H9 (cell line): ENCODE data around the gene FLACC1. TPM values are rescaled to one million over a fixed set of nuclear protein-coding genes. Genes with fewer than 3 reads are reported as not detected.

ENCODE experiments used
- DNase-seq: peaks from one replicate; pipeline ENCODE4 v3.0.0-alpha.2; 2017
- H2AFZ ChIP-seq: one replicate; pipeline ENCODE4 v1.6.1; 2013; ENCODE audit warnings: mild to moderate bottlenecking, low read length, control low read depth, moderate library complexity
- H2AK5ac ChIP-seq: 2 replicates; pipeline ENCODE4 v1.6.1; 2013; ENCODE audit warnings: low read length, control low read depth, mixed read lengths; ENCODE audit not compliant: insufficient read length
- H2BK120ac ChIP-seq: one replicate; pipeline ENCODE4 v1.6.1; 2013; ENCODE audit warnings: low read depth, mild to moderate bottlenecking, low read length, control low read depth, inconsistent platforms; ENCODE audit not compliant: poor library complexity, severe bottlenecking
- H2BK12ac ChIP-seq: 2 replicates; pipeline ENCODE4 v1.6.1; 2013; ENCODE audit warnings: low read length, control low read depth, mixed read lengths, low read depth; ENCODE audit not compliant: insufficient read length
- H2BK15ac ChIP-seq: 2 replicates; pipeline ENCODE4 v1.6.1; 2013; ENCODE audit warnings: low read depth, low read length, control low read depth
- H2BK20ac ChIP-seq: one replicate; pipeline ENCODE4 v1.6.1; 2013; ENCODE audit warnings: low read depth, mild to moderate bottlenecking, low read length, control low read depth, inconsistent platforms; ENCODE audit not compliant: poor library complexity, severe bottlenecking
- H2BK5ac ChIP-seq: 2 replicates; pipeline ENCODE4 v1.6.1; 2013; ENCODE audit warnings: low read length, control low read depth, mixed read lengths; ENCODE audit not compliant: insufficient read length
- H3K14ac ChIP-seq: 2 replicates; pipeline ENCODE4 v1.6.1; 2013; ENCODE audit warnings: low read length, control low read depth; ENCODE audit not compliant: insufficient read depth
- H3K18ac ChIP-seq: 2 replicates; pipeline ENCODE4 v1.6.1; 2013; ENCODE audit warnings: low read depth, mild to moderate bottlenecking, mixed read lengths, low read length, control low read depth; ENCODE audit not compliant: insufficient read length
- H3K23ac ChIP-seq: 2 replicates; pipeline ENCODE4 v1.6.1; 2013; ENCODE audit warnings: low read length, control low read depth, mixed read lengths, low read depth; ENCODE audit not compliant: insufficient read length
- H3K23me2 ChIP-seq: 2 replicates; pipeline ENCODE4 v1.6.1; 2013; ENCODE audit warnings: low read depth, mild to moderate bottlenecking, mixed read lengths, low read length, control low read depth; ENCODE audit not compliant: insufficient read length, poor library complexity, severe bottlenecking
- H3K27ac ChIP-seq: 2 replicates; pipeline ENCODE4 v1.5.1; 2013; ENCODE audit warnings: low read length, control low read depth, mixed read lengths, low read depth; ENCODE audit not compliant: insufficient read length
- H3K27me3 ChIP-seq: 2 replicates; pipeline ENCODE4 v1.6.1; 2013; ENCODE audit warnings: low read length, control low read depth, inconsistent platforms; ENCODE audit not compliant: insufficient read depth
- H3K4ac ChIP-seq: 2 replicates; pipeline ENCODE4 v1.6.1; 2013; ENCODE audit warnings: low read depth, mild to moderate bottlenecking, control low read depth, inconsistent platforms, low read length, moderate library complexity
- H3K4me1 ChIP-seq: 2 replicates; pipeline ENCODE4 v1.6.1; 2013; ENCODE audit warnings: low read length, control low read depth, inconsistent platforms; ENCODE audit not compliant: insufficient read depth
- H3K4me2 ChIP-seq: 2 replicates; pipeline ENCODE4 v1.6.1; 2013; ENCODE audit warnings: low read length, control low read depth, mixed read lengths; ENCODE audit not compliant: insufficient read length, insufficient read depth
- H3K56ac ChIP-seq: 2 replicates; pipeline ENCODE4 v1.6.1; 2013; ENCODE audit warnings: low read depth, mild to moderate bottlenecking, mixed read lengths, low read length, control low read depth; ENCODE audit not compliant: insufficient read length
- H3K79me1 ChIP-seq: 2 replicates; pipeline ENCODE4 v1.6.1; 2013; ENCODE audit warnings: low read depth, mild to moderate bottlenecking, moderate library complexity, low read length, control low read depth, inconsistent platforms; ENCODE audit not compliant: insufficient read depth, poor library complexity, severe bottlenecking
- H3K79me2 ChIP-seq: 2 replicates; pipeline ENCODE4 v1.6.1; 2013; ENCODE audit warnings: low read length, control low read depth, inconsistent platforms; ENCODE audit not compliant: insufficient read depth
- H3K9ac ChIP-seq: 2 replicates; pipeline ENCODE4 v1.6.1; 2013; ENCODE audit warnings: low read length, control low read depth, mixed read lengths; ENCODE audit not compliant: insufficient read length; ENCODE audit errors: extremely low read depth
- H3K9me3 ChIP-seq: one replicate; pipeline ENCODE4 v1.6.1; 2013; ENCODE audit warnings: low read depth, low read length, inconsistent platforms; ENCODE audit not compliant: control insufficient read depth
- H3T11ph ChIP-seq: one replicate; pipeline ENCODE4 v1.6.1; 2013; ENCODE audit warnings: mild to moderate bottlenecking, low read length, control low read depth, inconsistent platforms
- H4K20me1 ChIP-seq: one replicate; pipeline ENCODE4 v1.6.1; 2013; ENCODE audit not compliant: control insufficient read depth, insufficient read length, insufficient read depth
- H4K5ac ChIP-seq: 2 replicates; pipeline ENCODE4 v1.6.1; 2013; ENCODE audit warnings: low read depth, mild to moderate bottlenecking, mixed read lengths, low read length, control low read depth; ENCODE audit not compliant: insufficient read length
- H4K8ac ChIP-seq: replicated peaks from 2 replicates; pipeline ENCODE4 v1.6.1; 2013; ENCODE audit warnings: low read length, control low read depth, mixed read lengths, low read depth; ENCODE audit not compliant: insufficient read length
- H4K91ac ChIP-seq: 2 replicates; pipeline ENCODE4 v1.6.1; 2013; ENCODE audit warnings: low read depth, mild to moderate bottlenecking, moderate library complexity, mixed read lengths, low read length, control low read depth; ENCODE audit not compliant: insufficient read length
- H3K27ac Mint-ChIP-seq, 3 experiments: 2 replicates in 2 of 3; 3 replicates in 1 of 3; pipeline ENCODE4 v1.8.0; 2020 to 2021; ENCODE audit warnings: mixed read lengths in 3 of 3, mild to moderate bottlenecking in 1 of 3, moderate library complexity in 1 of 3
- H3K27me3 Mint-ChIP-seq: 2 replicates; pipeline ENCODE4 v1.8.0; 2021; ENCODE audit warnings: low read depth, mild to moderate bottlenecking, moderate library complexity, mixed read lengths
- H3K36me3 Mint-ChIP-seq, 3 experiments: 2 replicates in 2 of 3; 3 replicates in 1 of 3; pipeline ENCODE4 v1.8.0; 2020 to 2021; ENCODE audit warnings: low read depth in 3 of 3, mixed read lengths in 3 of 3; ENCODE audit not compliant: insufficient read depth in 1 of 3
- H3K4me1 Mint-ChIP-seq, 2 experiments: 2 replicates each; pipeline ENCODE4 v1.8.0; 2020; ENCODE audit warnings: mixed read lengths in 2 of 2
- H3K4me3 Mint-ChIP-seq, 2 experiments: 2 replicates in 1 of 2; 3 replicates in 1 of 2; pipeline ENCODE4 v1.8.0; 2020 to 2021; ENCODE audit warnings: mild to moderate bottlenecking in 2 of 2, mixed read lengths in 2 of 2, moderate library complexity in 1 of 2
- H3K9me3 Mint-ChIP-seq, 2 experiments: 2 replicates in 1 of 2; 3 replicates in 1 of 2; pipeline ENCODE4 v1.8.0; 2020; ENCODE audit warnings: mild to moderate bottlenecking in 2 of 2, mixed read lengths in 2 of 2, moderate library complexity in 1 of 2
- WGBS: extraction: QIAGEN DNeasy Blood & Tissue Kit; methylation state at CpG from one replicate; pipeline ENCODE4 v1.1.7; 2013; ENCODE audit warnings: missing lambda C conversion rate, low lambda C conversion rate, mixed read lengths; ENCODE audit not compliant: insufficient read length; ENCODE audit errors: extremely low coverage; 5-methylcytosine and 5-hydroxymethylcytosine counted together
- total RNA-seq: library from RNA; stranded (reverse); gene quantifications from 2 replicates; pipeline ENCODE4 v1.2.1, GENCODE V29; 2021
- TF ChIP-seq, protein P1 (sequence below): fragments of 200-600 bp; sonication (generic); conservative IDR thresholded peaks from 3 replicates; pipeline ENCODE4 v1.8.0; 2021; ENCODE audit warnings: antibody characterized with exemption, mild to moderate bottlenecking

FLACC1 gene
- total RNA-seq, 1 experiment from 2014 or later: 0.42 TPM

DNA sequence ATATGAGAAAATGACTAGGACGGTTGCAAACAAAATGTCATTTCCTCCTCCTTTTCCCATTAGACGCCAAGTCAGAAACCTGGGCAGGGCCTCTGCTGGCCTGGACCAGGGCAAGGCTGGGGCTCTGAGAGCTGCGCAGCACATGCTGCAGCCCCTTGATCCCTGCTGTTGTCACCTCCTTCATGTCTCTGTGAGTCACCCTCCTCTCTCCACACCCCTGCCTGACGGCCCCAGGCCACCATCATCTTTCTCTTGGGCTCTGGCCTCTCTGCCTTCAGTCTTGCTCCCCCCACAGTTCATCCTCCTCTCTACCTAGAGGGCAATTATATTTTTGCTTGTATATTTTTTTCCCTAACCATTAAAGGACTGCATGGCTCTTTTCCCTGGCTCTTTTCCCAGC lies 10.0 kb downstream of the FLACC1 start:
- Histone ChIP-seq H2BK12ac (no peak overlapping the region), H2AK5ac (no peak overlapping the region), H4K91ac (no peak overlapping the region), H4K8ac (no peak overlapping the region), H3K18ac (no peak overlapping the region), H3K4ac (no peak overlapping the region), H3K27me3 (no peaks in the 10 kb centered on the region), H3T11ph (no peak overlapping the region), H3K27ac (no peak overlapping the region), H2BK20ac (no peak overlapping the region), H3K4me2 (no peak overlapping the region), H3K56ac (no peak overlapping the region), H3K23ac (no peak overlapping the region), H3K4me1 (no peaks in the 10 kb centered on the region), H2BK15ac (no peak overlapping the region), H4K20me1 (no peaks in the 10 kb centered on the region), H3K14ac (no peak overlapping the region), H2BK120ac (no peak overlapping the region), H2AFZ (no peak overlapping the region), H3K79me1 (no peaks in the 10 kb centered on the region), H3K9ac (no peak overlapping the region), H2BK5ac (no peak overlapping the region), H4K5ac (no peak overlapping the region), H3K23me2 (no peaks in the 10 kb centered on the region), H3K79me2 (no peaks in the 10 kb centered on the region), H3K9me3 (no peaks in the 10 kb centered on the region)
- H3K9me3 Mint-ChIP-seq: no peaks in the 10 kb centered on the region; a peak in 1 of 5 replicates
- TF ChIP-seq, protein P1, sequence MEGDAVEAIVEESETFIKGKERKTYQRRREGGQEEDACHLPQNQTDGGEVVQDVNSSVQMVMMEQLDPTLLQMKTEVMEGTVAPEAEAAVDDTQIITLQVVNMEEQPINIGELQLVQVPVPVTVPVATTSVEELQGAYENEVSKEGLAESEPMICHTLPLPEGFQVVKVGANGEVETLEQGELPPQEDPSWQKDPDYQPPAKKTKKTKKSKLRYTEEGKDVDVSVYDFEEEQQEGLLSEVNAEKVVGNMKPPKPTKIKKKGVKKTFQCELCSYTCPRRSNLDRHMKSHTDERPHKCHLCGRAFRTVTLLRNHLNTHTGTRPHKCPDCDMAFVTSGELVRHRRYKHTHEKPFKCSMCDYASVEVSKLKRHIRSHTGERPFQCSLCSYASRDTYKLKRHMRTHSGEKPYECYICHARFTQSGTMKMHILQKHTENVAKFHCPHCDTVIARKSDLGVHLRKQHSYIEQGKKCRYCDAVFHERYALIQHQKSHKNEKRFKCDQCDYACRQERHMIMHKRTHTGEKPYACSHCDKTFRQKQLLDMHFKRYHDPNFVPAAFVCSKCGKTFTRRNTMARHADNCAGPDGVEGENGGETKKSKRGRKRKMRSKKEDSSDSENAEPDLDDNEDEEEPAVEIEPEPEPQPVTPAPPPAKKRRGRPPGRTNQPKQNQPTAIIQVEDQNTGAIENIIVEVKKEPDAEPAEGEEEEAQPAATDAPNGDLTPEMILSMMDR: no peak
- no peak overlapping the region for H3K4me3 Mint-ChIP-seq
- DNase-seq: no peak
- H3K27me3 Mint-ChIP-seq: no peaks in the 10 kb centered on the region
- no CpG with 5 or more reads among the region's 4 CpGs for WGBS
- H3K27ac Mint-ChIP-seq: no peak overlapping the region
- H3K36me3 Mint-ChIP-seq: no peaks in the 10 kb centered on the region
- H3K4me1 Mint-ChIP-seq: peaks cover 7 to 14% of the 10 kb centered on the region in 2 experiments; a peak in 3 of 4 replicates
